SK-MEL-5 (cell line): ENCODE results near the gene PDZK1IP1. TPM values are rescaled to one million over a fixed set of nuclear protein-coding genes. Genes with fewer than 3 reads are reported as not detected.

Experiments used
- DNase-seq: peaks from one replicate; pipeline ENCODE4 v3.0.0-alpha.2; 2016; ENCODE audit warnings: low read depth, low spot score
- in situ Hi-C: cut with HindIII; loops from 2 replicates; pipeline ENCODE4 v1.10.0; 2016; ENCODE audit warnings: low sequenced_read_pairs, high pct_unique_total_duplicates, low pct_unique_long_range_greater_than_20kb
- polyA plus RNA-seq, 2 experiments: library from polyadenylated mRNA; depleted of rRNA; stranded (reverse); fragments of >200 nt; gene quantifications; 2 replicates each; pipeline ENCODE4 v1.2.3, GENCODE V29; 2015
- total RNA-seq: library from RNA; depleted of rRNA; stranded (reverse); fragments of >200 nt; shearing (Covaris generic); gene quantifications from 2 replicates; pipeline ENCODE4 v1.2.3, GENCODE V29; 2014; rRNA removed

The PDZK1IP1 gene
- not detected in 2 replicates for total RNA-seq
- polyA plus RNA-seq (2015; cell fraction: cytosol; rRNA removed) = not detected in 2 replicates
- polyA plus RNA-seq (2015; cell fraction: nucleus; rRNA removed) = not detected in 2 replicates

DNA sequence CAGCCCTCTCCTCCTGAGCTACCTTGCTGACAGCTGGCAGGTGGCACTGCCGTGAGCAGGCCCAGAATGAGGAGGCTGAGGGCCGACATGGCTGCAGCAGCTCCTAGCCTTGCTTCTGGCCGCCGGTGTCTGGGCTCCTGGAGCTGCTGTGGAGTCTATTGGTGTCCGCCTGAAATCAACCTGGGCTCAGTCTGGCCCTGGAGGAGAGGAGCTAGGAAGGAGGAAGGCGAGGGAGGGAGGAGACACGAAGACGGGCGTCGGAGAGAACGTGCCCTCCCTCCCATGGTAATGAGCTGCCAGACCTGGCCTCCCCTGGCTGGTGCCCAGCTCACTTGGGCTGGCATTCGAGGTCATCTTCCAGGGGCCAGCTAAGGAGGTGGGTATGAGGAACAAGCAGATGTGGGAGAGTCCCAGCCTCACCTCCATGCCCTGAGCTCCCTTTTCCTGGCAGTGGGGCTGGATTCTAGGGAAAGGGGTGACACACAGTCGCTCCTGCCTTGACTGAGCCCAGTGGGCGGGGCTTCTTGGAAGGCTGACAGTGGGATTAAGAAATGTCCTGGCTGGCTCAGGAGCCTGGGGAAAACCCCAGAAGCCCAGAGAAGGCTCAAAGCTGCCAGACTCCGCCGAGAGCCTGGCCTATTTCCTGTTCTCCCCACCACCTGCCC lies at the start of gene PDZK1IP1:
PDZK1IP1 (minus strand) TSS at position 193 of the 665 bp plus-strand sequence; CDS start at position 89, 104 bp downstream.
- DNase-seq = no peak
- in situ Hi-C loops = no loop called here

- in situ Hi-C loops = no loop called here
- DNase-seq = no peak
Observed at GRCh38 chr1:47238935-47239592, 49.2 kb upstream of the PDZK1IP1 start.

GRCh38 chr1:47235806-47236205 lies 46.0 kb upstream of the PDZK1IP1 start:
- in situ Hi-C loops = no loop called here
- DNase-seq = no peak

GRCh38 chr1:47235241-47235681 lies 45.4 kb upstream of the PDZK1IP1 start:
- in situ Hi-C loops = no loop called here

GRCh38 chr1:47233186-47233585 lies 43.4 kb upstream of the PDZK1IP1 start:
- no peak for DNase-seq
- in situ Hi-C loops = no loop called here

More at GRCh38 chr1:47235241-47235681, 45.4 kb upstream of the PDZK1IP1 start:
- no peak for DNase-seq

DNA sequence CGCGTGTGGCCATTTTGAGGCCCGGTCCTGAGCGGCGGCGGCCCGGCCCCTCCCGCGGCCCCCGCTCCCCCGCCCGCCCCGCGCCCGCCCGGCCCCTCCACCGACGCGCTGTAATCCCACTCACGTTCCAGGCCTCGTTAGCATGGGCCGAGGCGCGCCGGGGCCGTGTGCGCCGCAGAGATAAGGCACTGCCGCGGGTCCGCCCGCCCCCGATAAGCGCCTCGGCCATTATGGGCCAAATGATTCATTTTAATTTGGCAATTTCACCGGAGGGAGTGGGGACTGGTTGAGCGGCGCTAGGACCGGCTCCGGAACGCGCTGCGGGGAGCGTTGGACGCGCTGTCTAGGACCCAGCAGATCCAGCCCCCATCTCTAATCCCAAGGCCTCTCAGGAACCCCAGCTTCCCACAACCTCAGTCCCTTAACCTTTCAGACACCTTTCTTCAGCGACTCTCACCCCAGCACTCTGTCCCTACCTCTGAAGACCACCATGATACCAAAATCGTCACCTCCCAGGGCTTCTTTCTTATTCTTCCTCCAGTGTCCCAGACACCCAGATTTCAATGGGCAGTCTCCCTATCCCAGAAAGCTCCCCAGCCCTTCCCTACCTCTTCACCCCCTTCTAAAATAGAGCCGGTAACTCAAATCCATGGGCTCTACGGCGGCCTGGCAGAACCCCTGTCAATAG lies 42.5 kb upstream of the PDZK1IP1 start, which contains the start of gene TAL1:
TAL1 (minus strand) TSS at position 39 of the 688 bp plus-strand sequence. CDS start 6,337 bp downstream, outside the sequence.
- no peak for DNase-seq
- in situ Hi-C loops = no loop called here

DNA sequence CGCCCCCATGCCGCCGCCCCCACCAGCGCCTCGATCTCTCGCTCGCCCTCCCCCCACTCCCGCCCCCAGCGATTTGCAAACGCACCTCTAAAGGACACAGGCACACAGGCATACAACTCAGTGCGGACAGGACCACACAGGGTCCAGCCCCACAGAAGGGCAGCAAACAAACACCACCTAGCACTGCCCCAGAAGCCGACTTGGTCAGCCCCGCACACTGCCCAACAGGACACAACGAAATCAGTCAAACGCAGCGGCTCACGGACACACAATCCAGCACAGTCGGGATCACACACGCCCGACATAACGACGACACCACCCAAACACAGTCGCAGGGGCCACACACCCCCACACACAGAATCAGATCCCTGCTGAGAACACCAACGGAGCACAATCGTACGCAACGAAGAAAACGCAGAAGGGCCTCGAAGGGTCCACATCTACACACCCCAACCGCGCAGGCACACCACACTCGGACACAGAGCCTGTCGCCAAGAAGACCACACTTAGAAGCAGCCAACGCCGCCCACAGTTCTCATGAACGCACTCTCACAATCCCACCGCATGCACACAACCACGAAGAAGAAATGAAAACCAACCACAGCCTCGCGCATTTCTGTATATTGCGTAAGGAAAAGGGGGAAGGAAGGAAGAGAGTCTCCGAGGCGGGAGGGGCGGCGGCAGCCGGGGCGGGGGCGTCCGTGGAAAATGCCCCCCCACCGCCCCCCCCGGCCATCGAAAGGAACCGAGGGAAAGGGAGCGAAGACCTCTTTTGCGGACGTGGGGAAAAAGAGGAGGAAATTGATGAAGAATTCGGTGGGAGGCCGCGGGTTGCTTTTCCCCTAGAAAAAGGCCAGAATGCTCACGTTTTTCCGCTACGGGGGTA lies 41.7 kb upstream of the PDZK1IP1 start:
- DNase-seq = no peak
- in situ Hi-C loops = no loop called here

DNA sequence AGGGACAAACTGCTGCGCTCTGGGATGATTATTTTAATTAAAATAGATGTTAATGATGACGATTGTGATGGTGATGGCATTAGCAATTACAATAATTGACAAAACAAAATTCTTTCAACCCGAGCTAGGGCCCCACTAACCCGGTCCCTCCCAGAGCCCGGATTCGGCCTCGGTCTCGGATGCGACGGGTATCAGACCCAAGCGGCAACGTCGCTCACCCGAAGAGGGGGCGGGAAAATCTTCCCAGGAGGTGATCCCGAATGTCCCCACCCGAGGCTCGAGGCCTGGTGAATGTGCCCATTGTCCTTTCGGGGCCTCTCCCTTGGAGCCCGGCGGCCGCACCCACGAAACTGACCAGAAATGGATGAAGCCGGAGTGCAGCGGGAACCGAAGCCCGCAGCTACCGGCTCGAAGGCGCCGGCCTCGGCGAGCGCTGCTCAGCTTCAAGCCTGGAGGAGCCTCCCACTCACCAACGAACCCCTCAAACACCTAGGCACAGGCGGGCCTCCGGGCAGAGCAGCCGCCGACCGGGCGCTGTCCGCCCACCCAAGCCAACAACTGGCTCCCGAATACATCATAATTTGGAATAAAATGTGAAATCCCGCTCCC lies 41.0 kb upstream of the PDZK1IP1 start:
- no peak for DNase-seq
- in situ Hi-C loops = no loop called here

DNA sequence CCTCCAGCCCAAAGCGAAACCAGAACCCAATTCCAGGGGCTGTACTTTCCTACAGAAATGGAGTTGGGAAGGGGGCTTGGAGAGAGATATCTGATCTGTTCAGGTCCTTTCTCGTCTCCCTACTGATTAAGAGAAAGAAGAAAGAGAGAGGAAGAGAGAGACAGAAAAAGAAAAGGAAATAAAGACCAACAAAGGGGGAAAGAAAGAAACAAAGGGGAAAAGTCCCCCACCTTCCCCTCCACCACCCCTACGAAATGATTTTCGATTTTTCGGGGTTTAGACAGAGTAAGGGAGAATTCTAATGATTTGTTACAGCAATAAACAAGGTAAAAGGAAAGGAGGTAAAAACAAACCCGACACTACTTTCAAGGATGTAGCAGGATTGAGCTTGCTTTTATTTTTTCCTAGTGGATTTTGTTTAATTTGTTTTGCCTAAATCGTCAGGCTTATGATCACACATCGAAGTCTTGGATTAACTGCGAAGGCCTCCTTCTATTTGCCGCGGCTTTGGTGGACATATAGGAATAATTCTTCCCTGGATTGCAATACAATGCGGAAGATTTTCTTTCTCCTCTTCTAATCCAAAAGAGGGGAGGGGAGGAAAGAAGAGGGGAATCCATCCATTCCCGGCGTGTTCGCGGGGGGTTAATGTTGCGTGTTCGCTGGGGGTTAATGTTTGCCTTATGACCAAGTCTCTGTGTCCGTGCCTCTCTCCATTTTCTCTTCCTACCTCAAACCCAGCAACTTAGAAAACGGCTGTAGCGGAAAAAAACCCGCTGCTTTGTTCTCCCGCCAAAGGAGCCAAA lies 40.3 kb upstream of the PDZK1IP1 start:
- DNase-seq = no peak
- in situ Hi-C loops = no loop called here

DNA sequence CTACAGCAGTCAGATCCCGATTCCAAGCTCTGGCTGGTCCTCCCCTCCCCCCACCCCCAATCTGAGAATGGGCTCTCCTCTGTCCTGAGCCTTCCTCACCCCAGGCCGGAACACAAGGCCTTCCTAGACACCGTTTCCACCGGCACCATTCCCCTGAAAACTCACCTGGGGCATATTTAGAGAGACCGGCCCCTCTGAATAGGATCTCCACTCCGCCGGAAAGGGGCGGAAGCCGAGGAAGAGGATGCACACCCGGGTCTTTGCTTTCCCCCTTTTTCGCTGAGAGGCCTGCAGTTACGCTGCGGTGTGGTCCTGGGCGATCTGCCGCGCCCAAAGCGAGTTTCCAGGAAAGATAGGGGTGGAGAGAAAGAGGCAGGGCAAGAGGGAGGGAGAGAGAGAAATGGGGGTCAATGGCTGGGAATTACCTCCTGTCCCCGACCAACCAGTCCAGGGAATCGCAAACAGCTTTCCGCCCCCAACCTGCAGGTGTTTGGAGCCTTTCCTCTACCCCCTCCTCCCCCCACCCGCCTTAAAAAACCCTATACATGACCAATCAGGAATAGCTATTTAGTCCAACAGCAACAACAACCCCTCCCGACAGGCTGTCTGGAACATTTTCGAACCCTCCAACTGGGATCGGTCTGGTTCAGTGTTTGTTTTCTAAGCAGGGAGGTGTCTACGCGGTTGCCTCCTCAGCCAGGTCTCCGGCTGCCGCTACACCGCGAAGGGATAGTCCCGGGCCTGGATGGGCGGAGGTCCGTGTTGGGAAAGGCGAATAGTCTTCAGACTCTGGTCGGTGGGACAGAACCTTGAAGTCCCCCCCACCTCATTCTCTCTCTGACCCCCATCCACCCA lies 39.4 kb upstream of the PDZK1IP1 start:
- no peak for DNase-seq
- in situ Hi-C loops = no loop called here

DNA sequence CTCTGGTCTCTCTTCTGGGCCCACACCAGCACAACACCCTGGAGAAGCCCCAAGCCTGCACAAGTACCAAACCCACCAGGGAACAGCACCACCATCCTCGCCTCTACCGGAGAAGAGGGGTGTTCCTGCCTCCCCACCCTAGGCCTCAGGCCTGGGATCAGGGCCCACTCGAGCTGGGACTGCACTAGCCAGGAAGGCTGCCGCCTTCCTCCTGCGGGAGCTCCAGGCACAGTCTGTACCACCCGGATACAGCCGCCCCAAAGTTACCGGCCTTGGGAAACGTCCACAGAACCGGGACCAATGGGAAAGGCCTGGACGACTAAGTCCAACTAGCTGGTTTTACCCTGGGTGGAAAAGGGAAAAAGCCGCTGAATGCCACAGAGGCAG lies 38.8 kb upstream of the PDZK1IP1 start:
- in situ Hi-C loops = no loop called here
- DNase-seq = no peak

DNA sequence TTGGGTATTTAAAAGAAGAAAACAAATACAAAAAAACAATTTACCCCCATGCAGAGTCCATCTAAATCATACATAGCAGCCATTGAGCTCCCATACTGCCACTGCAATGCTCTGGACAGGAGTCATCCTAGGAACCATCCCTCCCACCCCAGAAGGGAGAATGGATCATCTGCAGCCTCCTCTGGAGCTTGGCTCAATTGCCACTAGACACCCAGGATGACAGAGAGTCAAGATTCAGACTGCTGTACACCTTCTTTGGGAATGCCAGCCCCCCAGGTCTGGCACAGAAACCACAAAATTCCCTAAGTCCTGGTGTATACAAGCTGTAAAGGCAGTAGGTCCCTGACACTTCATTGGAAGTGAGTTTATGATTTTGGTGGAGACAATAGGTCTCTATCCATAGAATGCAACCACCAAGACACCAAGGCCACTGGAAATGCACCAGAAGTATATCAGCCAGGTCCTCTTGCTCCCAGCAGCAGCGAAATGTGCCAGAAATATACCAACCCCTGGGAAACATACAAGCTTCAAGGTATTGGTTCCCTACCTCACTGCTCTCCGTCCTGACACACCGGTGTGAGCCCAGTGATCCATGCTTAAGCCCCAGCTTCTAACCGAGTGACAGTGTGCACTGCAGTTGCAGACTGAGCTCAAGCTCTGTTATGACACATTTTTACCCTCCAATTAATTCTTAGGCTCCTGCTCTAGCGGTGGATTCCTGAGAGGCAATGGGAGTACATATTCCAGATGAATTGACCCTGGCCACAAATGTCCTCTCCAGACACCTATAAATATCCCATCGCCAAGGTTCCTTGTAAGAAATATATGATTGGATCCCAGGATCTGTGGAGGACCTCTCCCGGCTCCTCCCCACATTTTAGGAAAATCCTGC lies 37.8 kb upstream of the PDZK1IP1 start:
- in situ Hi-C loops = no loop called here
- no peak for DNase-seq

GRCh38 chr1:47226839-47227215 lies 37.0 kb upstream of the PDZK1IP1 start:
- in situ Hi-C loops = no loop called here
- no peak for DNase-seq

DNA sequence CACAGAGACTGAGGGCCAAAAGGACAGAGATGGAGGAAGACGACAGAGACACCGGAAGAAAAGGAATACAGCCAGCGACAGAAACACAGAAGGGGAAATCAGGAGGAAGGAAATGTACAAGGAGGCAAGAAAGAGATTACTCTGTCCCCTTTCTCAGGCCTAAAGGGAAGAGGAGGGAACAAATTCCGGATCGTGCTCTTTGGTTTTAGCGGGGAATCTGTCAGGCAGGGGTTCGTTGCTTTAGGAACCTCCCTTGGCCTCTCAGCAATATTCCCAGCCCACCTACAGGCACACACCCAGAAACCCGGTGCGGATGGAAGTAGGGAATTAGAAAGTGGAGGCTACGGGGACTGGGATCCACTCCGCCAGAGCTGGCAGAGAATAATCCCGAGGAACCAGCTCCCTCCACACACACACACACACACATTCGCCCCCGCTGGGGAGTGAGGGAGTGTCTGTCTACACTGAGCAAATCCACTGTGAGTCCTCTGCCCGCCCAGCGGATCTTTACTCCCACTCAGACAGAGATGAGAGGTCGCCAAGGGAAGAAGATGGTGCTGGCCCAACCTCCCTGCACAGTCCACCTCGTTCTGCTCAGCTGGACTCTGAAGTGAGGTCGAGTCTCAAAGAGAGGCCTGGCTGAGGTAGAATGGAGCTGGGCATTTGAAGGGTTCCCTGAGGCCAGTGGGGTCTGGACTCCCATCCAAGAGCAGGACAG lies 36.4 kb upstream of the PDZK1IP1 start:
- in situ Hi-C loops = no loop called here
- no peak for DNase-seq
